GM23338 (cell line): ENCODE data around the gene TGFBRAP1. TPM values are rescaled to one million over a fixed set of nuclear protein-coding genes. Genes with fewer than 3 reads are reported as not detected.
"Not testable (repeated sequence)": the region's sequence is repeated elsewhere in the genome, so short reads cannot be mapped to it uniquely, and the experiment has no call there.

ENCODE experiments used
- ATAC-seq: fragments of 200-7000 bp; cut with Tn5 transposase; 3 replicates; pipeline ENCODE4 v1.9.1; 2020
- DNase-seq: peaks from one replicate; pipeline ENCODE4 v3.0.0-alpha.2; 2015; ENCODE audit warnings: low spot score
- H2AFZ ChIP-seq: fragments of 200-600 bp; sonication (generic); 2 replicates; pipeline ENCODE4 v1.8.0; 2016; ENCODE audit warnings: antibody characterized with exemption, mild to moderate bottlenecking, moderate library complexity
- H3F3A ChIP-seq: fragments of 200-600 bp; sonication (generic); replicated peaks from 2 replicates; pipeline ENCODE4 v1.8.0; 2017; ENCODE audit warnings: antibody characterized with exemption, mixed run types, low read depth
- H3K27ac ChIP-seq: fragments of 200-600 bp; sonication (generic); 2 replicates; pipeline ENCODE4 v1.6.1; 2016; ENCODE audit warnings: low read depth
- H3K27me3 ChIP-seq: fragments of 200-600 bp; sonication (generic); 2 replicates; pipeline ENCODE4 v1.8.0; 2016; ENCODE audit warnings: mild to moderate bottlenecking, mixed run types, moderate library complexity; ENCODE audit not compliant: insufficient read depth
- H3K36me3 ChIP-seq: fragments of 200-600 bp; sonication (generic); 2 replicates; pipeline ENCODE4 v1.8.0; 2016; ENCODE audit warnings: mild to moderate bottlenecking; ENCODE audit not compliant: insufficient read depth
- H3K4me1 ChIP-seq: fragments of 200-600 bp; sonication (generic); 2 replicates; pipeline ENCODE4 v1.8.0; 2016; ENCODE audit warnings: mild to moderate bottlenecking, moderate library complexity; ENCODE audit not compliant: insufficient read depth
- H3K4me2 ChIP-seq: fragments of 200-600 bp; sonication (generic); 2 replicates; pipeline ENCODE4 v1.7.1; 2017; ENCODE audit warnings: mixed run types
- H3K4me3 ChIP-seq: fragments of 200-600 bp; sonication (generic); 2 replicates; pipeline ENCODE4 v1.6.1; 2016; ENCODE audit warnings: mixed run types
- H3K79me2 ChIP-seq: fragments of 200-600 bp; sonication (generic); replicated peaks from 2 replicates; pipeline ENCODE4 v1.8.0; 2017; ENCODE audit warnings: mild to moderate bottlenecking; ENCODE audit not compliant: insufficient read depth
- H3K9me2 ChIP-seq: fragments of 200-600 bp; sonication (generic); 2 replicates; pipeline ENCODE4 v1.8.0; 2017; ENCODE audit not compliant: insufficient read depth
- H4K20me1 ChIP-seq: fragments of 200-600 bp; sonication (generic); replicated peaks from 2 replicates; pipeline ENCODE4 v1.8.0; 2017; ENCODE audit warnings: mild to moderate bottlenecking; ENCODE audit not compliant: insufficient read depth
- H3K27ac Mint-ChIP-seq: 2 replicates; pipeline ENCODE4 v1.8.0; 2020; ENCODE audit warnings: inconsistent platforms, mild to moderate bottlenecking, moderate library complexity, mixed read lengths
- H3K27me3 Mint-ChIP-seq: 3 replicates; pipeline ENCODE4 v1.8.0; 2022; ENCODE audit warnings: low read depth, mild to moderate bottlenecking, moderate library complexity, mixed read lengths, inconsistent platforms; ENCODE audit not compliant: insufficient read depth, poor library complexity
- H3K36me3 Mint-ChIP-seq: 3 replicates; pipeline ENCODE4 v1.8.0; 2021; ENCODE audit warnings: low read depth, mild to moderate bottlenecking, inconsistent platforms, moderate library complexity, mixed read lengths
- H3K4me1 Mint-ChIP-seq: 3 replicates; pipeline ENCODE4 v1.8.0; 2020; ENCODE audit warnings: mild to moderate bottlenecking, inconsistent platforms, mixed read lengths
- H3K4me3 Mint-ChIP-seq: 3 replicates; pipeline ENCODE4 v1.8.0; 2021; ENCODE audit warnings: moderate library complexity, mild to moderate bottlenecking, inconsistent platforms, mixed read lengths
- H3K9me3 Mint-ChIP-seq: 3 replicates; pipeline ENCODE4 v1.8.0; 2020; ENCODE audit warnings: moderate library complexity, mild to moderate bottlenecking, inconsistent platforms, mixed read lengths
- CREB1 ChIP-seq: fragments of 250-450 bp; sonication (Bioruptor Pico); IDR thresholded peaks from 2 replicates; pipeline ENCODE4 v1.5.0; 2020; ENCODE audit warnings: low read depth, mild to moderate bottlenecking, moderate library complexity
- CTCF ChIP-seq, 2 experiments: fragments of 200-600 bp in 1 of 2; sonication (generic) in 1 of 2; conservative IDR thresholded peaks; 2 replicates each; pipeline versions ENCODE4 v1.5.1 to v1.6.1; 2016 to 2017; ENCODE audit warnings: antibody characterized with exemption in 2 of 2, low read depth in 2 of 2, mild to moderate bottlenecking in 2 of 2, moderate library complexity in 1 of 2
- ETS1 ChIP-seq: IDR thresholded peaks from 2 replicates; pipeline ENCODE4 v1.6.1; 2016; ENCODE audit warnings: antibody characterized with exemption
- EZH2 ChIP-seq: fragments of 200-600 bp; sonication (generic); IDR thresholded peaks from one replicate; pipeline ENCODE4 v1.8.0; 2017; ENCODE audit warnings: antibody characterized with exemption, mild to moderate bottlenecking, low read depth; ENCODE audit not compliant: unreplicated experiment
- EZH2phosphoT487 ChIP-seq: fragments of 200-600 bp; sonication (generic); IDR thresholded peaks from one replicate; pipeline ENCODE4 v1.8.1; 2018; ENCODE audit warnings: antibody characterized with exemption; ENCODE audit not compliant: unreplicated experiment
- JUNB ChIP-seq: IDR thresholded peaks from one replicate; pipeline ENCODE4 v1.6.1; 2016; ENCODE audit warnings: antibody characterized with exemption; ENCODE audit not compliant: unreplicated experiment
- NANOG ChIP-seq: IDR thresholded peaks from 2 replicates; pipeline ENCODE4 v1.6.1; 2016; ENCODE audit warnings: antibody characterized with exemption, borderline replicate concordance
- POLR2AphosphoS5 ChIP-seq: IDR thresholded peaks from 2 replicates; pipeline ENCODE4 v1.6.1; 2016; ENCODE audit warnings: antibody characterized with exemption, low read depth
- REST ChIP-seq: IDR thresholded peaks from one replicate; pipeline ENCODE4 v1.6.1; 2018; ENCODE audit warnings: antibody characterized with exemption; ENCODE audit not compliant: unreplicated experiment
- STAT1 ChIP-seq: IDR thresholded peaks from one replicate; pipeline ENCODE4 v1.6.1; 2016; ENCODE audit warnings: antibody characterized with exemption; ENCODE audit not compliant: unreplicated experiment
- polyA plus RNA-seq: library from polyadenylated mRNA; unstranded; fragments of >200 nt; fragmentation: Nextera tagmentation; extraction: Ambion mirVana; gene quantifications from 2 replicates; pipeline ENCODE4 v1.2.1, GENCODE V29; 2016
- total RNA-seq: library from RNA; depleted of rRNA; stranded (reverse); fragments of >200 nt; shearing (Covaris generic); gene quantifications from 2 replicates; pipeline ENCODE4 v1.2.3, GENCODE V29; 2014

Gene TGFBRAP1
- total and polyA plus RNA-seq, 2 experiments from 2014 or later: 6.3 to 23.5 TPM

GRCh38 chr2:105327690-105328089, 1.8 kb downstream of the TGFBRAP1 start (continued):
- TF ChIP-seq NANOG (no peak), EZH2 (no peak), ETS1 (no peak), POLR2AphosphoS5 (no peak), EZH2phosphoT487 (no peak), STAT1 (no peak), CTCF (conservative IDR thresholded peaks at IDR 0.05; ENCODE audit: low read depth in 2 of 2) (no peak), REST (no peak), JUNB (no peak), CREB1 (CRISPR knock-in tag) (no peak)

GRCh38 chr2:105327271-105327670, 2.3 kb downstream of the TGFBRAP1 start:
- Histone ChIP-seq H3K79me2 (peaks cover 65% of the 10 kb centered on the region), H3K4me1 (peaks cover 12% of the 10 kb centered on the region), H3K27me3 (peaks cover 14% of the 10 kb centered on the region)
- not testable (repeated sequence) for H3K36me3 Mint-ChIP-seq, H3K9me3 Mint-ChIP-seq, H3K4me2 ChIP-seq, H3K4me3 ChIP-seq, H3F3A ChIP-seq, H3K27ac Mint-ChIP-seq, H3K9me2 ChIP-seq, H3K4me3 Mint-ChIP-seq, H2AFZ ChIP-seq, H3K27me3 Mint-ChIP-seq, H3K27ac ChIP-seq, H3K36me3 ChIP-seq, ATAC-seq, H4K20me1 ChIP-seq, DNase-seq
- peaks cover 30% of the 10 kb centered on the region for H3K4me1 Mint-ChIP-seq
